GM18870 (cell line): Measurements from ENCODE around the gene PLA2G4F.

Experiments
- ATAC-seq: cut with Tn5 transposase; IDR thresholded peaks from one replicate; pipeline ENCODE4 v1.9.1; 2021; ENCODE audit warnings: moderate library complexity; ENCODE audit not compliant: unreplicated experiment

The PLA2G4F gene

DNA sequence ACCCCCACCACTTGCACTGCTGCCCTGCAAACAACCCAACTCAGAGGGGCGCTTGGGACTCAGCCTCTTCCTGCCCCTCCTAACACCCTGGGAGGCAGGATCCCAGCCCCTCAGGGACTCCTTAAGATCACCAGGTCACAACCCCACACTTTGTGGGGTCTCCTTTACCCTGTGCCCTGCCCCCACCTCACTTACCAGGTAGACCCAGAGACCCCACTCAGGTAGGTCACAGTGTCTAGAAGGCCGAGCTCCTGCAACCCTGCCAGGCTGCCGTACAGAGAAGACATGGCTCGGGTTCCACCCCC lies 9.1 kb downstream of the PLA2G4F start:
- no peak for ATAC-seq

DNA sequence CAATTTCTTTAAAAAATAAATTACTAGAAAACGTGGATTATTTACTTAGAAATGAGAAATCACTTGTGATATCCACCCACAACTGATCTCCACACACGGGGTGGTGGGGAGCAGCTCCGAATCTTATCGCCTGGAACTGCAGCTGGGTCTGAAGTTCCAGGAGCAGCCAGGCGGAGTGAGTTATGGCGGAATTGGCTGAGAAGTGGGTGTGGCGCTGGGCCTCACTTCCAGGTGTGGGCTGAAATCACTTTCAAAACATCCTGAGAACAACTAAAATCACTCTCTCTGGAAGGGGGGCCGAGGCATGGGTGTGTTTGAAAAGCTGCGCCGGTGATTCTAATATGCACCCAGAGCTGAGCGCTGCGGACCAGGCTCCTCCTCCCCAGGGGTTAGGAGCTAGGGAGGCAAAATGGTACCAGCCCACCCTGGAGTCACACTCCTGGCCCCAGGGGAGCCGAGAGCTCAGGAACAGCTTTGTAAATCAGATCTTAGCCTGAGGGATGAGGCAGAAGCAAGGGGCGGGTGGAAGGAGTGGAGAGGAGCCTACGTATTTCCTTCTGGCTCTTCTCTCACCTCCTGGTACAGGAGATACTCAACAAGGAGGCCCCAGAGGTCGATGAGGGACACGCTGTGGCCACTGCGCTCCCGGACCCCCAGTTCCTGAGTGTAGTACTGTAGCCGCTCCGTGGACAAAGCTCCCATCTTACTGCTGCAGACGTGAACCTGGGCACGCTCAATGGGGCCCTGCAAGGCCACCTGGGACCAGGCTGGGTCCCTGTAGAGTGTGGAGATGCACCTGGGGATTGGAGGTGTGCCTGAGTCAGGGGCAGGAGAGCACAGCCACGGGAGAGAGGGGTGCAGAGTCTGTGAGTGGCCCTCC lies 9.6 kb downstream of the PLA2G4F start:
- ATAC-seq: no peak

DNA sequence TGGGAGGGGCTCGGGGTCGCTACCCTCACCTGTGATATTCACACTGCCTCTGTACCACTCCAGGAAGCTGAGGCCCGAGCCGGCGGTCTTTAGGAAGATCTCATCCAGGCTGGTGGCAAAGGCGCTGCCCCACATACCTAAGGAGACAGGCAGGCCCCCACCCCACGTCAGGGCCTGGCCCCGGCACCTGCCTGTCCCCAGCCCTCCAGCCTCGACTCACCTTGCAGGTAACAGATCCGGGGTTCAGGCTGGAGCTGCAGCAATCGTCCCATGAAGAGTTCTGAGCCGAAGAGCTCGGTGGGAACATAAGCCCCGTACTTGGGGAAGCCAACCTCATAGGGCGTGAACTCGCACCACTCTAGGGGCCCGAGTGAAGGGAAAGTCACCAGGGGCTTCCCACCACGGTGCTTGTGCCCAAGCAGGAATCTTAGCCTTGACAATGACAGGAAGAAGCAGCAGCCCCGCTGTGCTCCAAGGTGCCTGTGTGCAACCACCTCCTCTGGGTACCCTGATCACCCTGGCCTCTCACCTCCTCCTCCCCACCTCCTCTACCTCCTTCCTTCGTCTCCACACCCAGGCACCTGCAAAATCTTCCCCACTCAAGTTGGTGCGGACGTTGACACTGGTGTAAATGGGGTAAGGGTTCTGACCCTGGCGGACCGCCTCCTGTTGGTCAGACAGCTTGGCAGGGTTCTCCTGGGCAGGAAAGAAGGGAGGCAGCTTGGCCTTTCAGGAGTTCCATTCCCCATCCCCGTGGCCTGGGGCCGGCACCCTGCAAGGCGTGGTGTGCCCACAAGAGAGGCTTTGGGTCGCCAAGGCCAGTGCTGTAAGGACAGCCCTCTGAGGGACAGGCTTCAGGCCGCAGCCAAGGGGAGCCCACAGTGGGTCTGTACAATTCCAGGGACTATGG lies 10.6 kb downstream of the PLA2G4F start:
- no peak for ATAC-seq

DNA sequence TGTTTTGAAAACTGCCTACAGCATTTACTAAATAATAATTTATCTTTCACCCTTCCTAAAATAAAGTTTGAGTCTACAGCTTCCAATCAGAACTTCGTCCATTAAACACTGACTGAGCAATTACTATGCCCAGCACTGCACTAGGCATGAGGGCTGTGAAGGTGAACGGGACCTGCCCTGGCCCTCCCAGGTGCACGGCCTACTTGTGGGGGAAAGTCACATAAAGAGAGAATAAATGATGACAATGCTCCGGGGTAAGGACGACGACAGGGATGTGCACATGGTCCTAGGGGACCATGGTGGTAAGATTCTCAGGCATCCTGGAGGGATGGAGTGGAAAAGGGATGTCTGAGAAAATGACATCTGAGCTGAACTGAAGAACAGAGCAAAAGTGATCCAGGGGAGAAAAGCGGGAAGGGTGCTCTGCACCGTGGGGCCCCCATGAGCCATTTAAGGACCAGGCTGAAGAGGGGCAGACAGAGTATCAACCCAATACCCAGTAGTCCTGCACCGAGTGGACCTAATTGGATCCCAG lies 11.5 kb downstream of the PLA2G4F start:
- no peak for ATAC-seq

DNA sequence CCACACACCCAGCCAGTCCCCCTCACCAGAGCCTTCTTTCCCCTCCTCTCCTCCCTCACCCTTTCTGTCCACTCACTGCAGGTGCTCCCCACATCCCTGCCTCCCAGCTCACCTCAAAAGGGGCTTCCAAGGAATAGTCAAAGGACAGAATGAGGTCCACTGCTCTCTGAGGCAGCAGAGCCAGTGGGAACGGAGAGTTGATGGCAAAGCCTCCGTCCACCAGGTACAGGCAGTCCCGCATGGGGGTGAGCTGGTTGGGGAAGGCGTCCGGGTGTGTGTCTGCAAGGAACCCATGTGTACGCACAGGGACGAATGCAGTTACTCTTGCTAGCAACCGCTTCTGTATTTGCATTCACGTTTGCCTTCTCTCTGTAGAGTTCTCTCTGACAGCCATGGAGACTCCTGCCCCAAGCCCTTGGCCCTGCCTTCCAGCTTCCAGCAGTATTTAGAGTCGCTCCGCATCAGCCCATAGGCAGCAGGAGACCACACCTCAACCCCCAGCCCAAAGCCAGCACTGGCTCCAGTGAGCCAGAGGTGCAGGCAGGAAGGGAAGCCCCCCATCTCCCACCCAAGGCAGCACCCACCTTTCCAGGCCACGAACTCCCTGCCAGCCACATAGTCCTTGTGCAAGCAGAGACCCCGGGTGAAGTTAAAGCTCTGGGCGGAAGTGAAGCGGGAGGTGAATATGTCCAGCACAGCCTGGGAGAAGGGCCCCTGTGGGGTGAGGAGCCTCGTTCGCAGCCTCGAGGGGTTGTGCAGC lies 12.4 kb downstream of the PLA2G4F start:
- no peak for ATAC-seq

DNA sequence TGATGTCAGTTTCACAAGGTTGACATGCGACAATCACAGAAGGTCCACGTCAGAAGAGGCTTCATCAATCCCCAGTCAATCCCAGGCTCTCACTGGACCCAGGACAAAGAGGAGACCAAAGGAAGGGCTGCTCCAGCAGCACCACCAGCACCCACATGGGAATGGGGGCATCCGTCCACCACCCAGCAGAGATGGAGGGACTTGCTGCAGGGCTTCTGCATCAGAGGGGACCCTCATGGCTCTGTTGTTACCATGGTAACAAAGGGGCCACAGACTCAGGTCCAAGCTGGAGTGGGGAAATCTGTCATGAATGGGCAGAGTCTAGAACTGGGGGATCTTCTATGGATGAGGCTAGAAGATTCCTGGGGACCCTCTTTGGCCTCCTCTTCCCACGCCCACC lies 13.1 kb downstream of the PLA2G4F start:
- no peak for ATAC-seq

DNA sequence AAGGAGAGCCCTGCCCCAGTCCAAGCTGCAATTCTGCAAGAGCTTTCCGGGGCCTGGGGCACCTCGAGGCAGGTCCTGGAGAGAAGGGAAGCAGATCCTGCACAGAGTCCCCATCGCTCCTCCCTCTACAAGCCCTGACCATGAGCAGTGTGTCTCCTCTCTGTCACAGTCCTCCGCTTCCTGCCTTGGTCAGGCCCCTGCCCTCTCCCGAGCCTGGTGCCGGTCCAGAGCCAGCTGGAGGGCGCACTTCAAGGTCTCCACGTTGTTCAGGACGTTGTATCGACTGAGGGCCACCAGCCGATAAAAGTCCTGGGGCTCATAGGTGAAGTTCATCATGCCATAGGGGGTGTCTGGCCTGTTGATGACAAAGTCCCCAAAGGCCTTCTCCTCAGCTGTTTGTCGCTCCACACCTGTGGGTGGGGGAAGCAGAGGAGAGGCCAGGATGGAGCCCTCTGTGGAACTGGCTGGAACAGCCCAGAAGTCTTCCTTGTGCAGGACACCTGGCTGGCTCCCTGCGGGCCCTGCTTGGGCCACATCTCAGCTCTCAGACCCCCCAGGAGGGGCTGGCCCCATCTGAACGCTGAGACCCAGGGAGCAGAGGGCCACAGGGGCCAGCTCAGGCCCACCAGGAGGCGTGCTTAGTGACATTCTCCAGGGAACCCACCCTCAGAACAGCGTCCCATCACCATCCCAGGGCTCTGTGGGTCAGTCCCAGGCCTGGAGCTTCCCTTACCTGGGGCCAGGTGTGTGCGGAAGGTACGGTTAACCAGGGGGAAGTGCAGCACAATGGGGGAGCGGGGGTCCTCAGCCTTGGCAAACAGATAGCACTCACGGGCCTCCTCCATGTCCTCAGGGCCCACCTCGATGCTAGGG lies 14.4 kb downstream of the PLA2G4F start:
- no peak for ATAC-seq

DNA sequence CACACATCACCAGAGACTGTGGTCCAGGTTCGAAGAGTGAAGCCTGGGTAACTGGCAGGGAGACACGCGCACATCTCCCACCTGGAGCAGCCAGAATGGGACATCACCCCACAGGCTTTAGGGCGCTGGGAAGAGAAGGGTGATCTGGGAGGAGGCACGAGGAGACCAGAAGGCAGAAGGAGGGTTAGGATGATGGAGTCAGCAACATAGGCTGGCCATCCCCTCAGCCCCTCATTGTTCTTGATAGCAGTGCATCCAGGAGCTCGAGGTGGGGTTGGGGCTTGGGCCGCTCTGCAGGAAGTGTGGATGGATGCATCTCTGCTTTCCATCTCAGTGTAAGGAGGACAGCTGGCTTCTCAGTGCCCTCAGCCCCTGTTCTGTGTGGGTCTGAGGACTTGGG lies 15.2 kb downstream of the PLA2G4F start:
- no peak for ATAC-seq

DNA sequence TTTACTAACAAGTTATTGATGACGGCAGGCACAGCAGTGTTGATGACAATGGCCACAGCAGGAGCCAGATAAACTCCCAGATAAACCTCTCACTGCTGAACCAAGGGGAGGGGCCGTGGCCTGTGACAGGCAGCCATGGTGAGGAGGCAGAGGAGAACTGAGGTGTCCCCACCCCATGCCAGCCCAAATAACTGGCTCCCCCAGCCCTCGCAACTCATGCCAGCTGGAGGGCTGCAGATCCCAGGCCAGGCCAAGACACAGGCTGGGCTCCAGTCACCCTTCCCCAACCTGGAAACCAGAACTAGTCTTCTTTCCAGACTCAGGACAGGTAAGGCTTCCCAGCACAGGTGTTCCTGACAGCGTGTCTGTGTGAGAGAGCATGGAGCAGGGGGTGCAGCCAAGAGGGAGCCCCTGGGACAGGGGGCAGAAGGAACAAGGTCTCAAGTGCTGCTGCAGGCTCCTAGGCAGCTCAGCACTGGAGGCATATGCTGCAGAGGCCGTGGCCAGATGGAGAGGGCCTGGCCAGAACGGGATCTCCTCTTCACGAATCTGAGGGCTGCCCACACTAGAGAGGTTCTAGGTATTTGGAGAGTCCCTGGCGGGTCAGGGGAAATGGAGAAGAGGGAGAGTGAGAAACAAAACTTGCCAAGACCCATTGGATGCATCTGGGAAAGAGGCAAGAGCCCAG lies 15.9 kb downstream of the PLA2G4F start:
- ATAC-seq: no peak

DNA sequence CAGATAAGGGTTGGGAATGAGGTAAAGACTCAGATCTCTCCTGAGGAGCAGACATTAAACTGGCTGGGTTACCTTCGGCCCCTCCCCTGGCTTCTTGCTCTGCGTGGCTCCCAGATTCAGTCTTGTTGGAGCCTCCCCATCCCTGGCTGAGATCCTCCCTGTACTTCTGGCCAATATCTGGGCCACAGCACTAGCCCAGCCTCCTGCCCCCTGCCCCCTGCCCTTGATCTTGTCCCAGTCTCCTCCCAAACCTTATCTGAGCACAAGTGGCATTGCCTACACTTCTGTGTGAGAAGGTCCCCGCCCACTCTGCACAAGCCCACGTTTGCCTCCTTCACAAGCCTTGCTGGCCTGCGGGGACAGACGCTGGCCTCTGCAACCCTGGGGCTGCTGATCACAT lies 16.8 kb downstream of the PLA2G4F start:
- no peak for ATAC-seq

DNA sequence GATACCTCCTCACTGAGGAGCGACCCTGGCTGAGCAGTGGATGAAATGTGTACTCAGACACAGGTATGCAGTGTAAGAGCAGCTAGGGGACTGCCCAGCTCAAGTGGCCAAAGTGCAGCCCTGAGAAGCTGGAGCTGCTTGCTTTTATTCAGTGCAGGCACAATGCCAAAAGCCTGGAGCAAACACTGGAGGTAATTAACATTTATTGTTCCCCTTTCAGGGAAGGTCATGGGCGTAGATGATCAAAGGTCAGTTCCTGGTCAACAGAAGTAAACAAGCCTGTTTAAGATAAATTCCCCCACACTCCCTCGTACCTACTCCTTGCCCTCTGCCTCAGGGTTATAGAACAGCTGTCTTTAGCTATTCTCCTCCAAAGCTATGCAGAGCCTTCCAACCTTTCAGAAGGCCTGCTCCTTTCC lies 17.5 kb downstream of the PLA2G4F start:
- ATAC-seq: no peak

DNA sequence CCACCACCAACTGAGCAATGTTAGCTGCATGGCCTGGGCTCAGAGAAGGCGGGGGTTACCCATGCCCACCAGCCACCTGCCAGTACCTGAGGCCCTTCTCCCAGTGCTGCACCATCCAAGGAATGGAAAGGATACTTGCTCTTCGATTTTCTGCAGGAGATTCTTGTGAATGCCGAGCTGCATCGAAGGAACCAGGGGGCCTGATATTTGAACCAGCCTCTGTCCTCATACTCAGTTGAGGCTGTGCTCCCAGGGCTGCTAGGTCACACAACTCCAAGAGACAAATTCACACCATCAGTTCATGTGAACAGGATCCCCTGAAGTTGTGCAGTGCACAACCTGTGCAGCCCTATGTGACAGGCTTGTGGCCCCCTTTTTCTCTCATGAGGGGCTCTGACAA lies 18.0 kb downstream of the PLA2G4F start:
- ATAC-seq: no peak

DNA sequence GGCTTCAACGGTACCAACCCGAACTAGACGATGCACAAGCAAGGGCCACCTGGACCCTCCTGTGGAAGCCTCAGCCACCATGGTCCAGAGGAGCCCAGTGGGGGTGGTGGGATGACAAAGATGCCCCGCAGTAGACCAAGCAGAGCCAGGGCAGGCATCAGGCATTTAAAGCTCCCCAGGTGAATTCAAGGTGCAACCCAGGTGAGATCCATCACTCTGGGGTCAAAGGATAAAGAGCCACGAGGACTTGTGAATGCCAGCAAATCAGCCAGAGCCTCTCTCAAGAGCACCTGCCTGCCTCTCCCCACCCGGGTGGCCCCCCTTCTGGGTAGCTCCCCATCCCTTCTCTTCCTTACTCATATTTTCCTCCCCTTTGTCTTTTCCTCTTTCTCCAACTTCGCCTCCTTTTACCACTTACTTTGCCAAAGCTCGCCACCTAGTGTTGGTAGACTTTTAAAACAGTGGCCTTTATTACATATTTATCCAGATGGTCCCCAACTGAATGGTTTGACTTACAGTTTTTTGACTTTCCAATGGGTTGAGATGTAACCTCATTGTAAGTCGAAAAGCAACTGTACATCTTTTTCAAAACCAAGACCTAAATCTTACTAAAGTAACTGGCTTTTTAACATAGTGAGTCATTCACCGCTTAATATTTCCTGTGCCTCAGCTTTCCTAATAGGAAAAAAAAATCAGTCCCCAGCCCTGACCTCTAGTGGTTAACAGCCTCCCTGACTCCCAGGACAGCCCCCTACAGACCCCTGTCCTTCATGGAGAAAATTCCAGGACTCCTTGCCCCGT lies 18.8 kb downstream of the PLA2G4F start:
- no peak for ATAC-seq

DNA sequence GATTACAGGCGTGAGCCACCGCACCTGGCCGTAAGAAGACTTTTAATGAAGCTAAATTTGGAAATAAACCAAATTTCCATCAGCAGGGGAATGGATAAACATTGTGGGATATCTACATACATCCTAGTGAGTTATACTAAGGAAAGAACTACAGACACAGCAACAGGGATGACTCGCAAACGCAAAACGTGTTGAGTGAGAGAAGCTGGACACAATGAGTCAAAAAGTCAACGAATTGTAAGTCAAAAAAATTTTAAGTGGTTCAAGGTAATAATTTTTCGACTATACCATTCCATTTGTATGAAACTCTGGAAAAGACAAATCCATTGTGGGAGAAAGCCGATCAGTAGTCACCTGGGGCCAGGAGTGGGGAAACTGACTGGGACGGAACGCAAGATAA lies 19.9 kb downstream of the PLA2G4F start:
- no peak for ATAC-seq

DNA sequence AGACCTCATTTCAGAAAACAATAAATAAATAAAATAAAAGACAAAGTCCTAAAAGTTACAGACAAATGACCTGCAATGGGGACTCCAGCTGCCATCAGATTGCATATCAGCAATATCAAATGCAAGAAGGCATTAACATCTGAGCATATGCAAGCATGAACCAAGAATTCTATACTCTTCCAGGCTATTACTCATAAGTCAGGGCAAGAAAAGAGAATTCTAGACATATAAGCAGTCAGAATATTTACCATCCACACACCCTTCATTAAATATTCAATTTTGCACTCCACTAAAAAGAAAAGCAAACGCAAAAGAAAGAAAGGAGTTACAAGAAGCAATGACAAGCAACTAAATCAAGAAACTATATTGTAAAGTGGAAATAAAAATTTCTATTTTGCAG lies 21.1 kb downstream of the PLA2G4F start:
- ATAC-seq: no peak

DNA sequence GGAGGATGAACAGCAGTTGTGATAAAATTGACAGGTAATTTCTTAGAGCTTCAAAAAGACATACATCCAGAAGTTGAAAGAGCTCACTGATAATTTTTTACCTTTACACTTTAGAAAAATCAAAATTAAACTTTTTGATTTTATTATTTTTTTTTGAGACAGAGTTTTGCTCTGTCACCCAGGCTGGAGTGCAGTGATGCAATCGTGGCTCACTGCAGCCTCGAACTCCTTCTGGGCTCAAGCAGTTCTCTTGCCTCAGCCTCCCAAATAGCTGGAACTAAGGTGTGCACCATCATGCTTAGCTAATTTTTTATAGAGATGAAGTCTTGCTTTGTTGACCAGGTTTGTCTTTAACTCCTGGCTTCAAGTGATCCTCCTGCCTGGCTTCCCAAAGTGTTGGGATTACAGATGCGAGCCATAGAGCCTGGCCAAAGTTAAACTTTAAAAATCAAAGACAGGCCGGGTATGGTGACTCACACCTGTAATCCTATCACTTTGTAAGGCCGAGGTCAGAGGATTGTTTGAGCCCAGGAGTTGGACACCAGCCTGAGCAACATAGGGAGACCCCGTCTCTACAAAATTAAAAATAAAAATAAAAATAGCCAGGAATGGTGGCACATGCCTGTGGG lies 21.7 kb downstream of the PLA2G4F start:
- no peak for ATAC-seq

DNA sequence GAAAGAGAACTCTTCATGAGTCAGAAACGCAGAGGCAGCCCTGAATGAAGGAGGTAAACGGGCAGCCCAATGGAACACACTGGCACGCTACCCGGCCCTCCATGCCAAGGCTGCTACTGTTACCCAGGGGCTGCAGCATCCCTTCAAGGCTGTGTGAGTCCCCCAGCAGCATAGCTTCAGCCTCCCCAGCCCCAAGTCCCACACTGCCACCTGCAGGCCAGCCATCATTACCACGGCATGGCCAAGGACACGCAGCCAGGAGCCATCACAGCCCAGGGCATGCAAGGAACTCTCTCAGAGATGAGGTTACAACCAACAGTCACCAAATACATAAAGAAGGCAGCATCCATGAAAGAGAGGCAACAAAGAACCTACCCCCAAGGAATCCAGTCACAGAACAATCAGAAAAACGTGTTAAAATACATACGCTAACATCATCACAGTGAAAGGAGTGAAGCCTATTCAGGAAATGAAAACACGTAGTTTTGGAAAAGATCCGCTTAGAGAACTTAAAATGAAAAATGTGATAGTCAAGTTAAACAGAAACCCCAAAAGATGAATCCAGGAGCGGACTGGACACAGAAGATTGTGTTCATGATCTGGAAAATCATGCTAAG lies 22.4 kb downstream of the PLA2G4F start:
- ATAC-seq: no peak

DNA sequence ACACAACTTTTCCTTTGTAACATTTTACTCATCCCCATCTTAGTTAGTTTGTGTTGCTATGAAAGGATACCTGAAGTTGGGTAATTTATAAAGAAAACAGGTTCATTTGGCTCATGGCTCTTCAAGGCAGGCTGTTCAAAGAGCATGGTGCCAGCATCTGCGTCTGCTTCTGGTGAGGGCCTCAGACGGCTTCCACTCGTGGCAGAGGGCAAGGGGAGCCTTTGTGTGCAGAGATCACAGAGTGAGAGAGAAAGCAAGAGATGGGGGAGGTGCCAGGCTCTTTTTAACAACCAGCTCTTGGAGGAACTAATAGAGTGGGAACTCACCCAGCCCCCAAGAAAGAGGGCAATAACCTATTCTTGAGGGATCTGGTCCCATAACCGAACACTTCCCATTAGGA lies 23.1 kb downstream of the PLA2G4F start:
- ATAC-seq: no peak
